Neuron (in vitro differentiated cells): ENCODE results near the gene TAF9B.
A peak's percentile ranks its signal among the peaks of the same experiment; 100 is the strongest.
"Not testable (repeated sequence)": the region's sequence is repeated elsewhere in the genome, so short reads cannot be mapped to it uniquely, and the experiment has no call there.

Source experiments
- H2AFZ ChIP-seq: one replicate; pipeline ENCODE4 v1.6.1; 2013; ENCODE audit warnings: low read depth, mild to moderate bottlenecking, inconsistent platforms, low read length, moderate library complexity
- H3K27me3 ChIP-seq: one replicate; pipeline ENCODE4 v1.6.1; 2013; ENCODE audit warnings: low read length; ENCODE audit not compliant: insufficient read depth
- H3K36me3 ChIP-seq: one replicate; pipeline ENCODE4 v1.6.1; 2013; ENCODE audit warnings: low read length; ENCODE audit not compliant: insufficient read depth
- H3K4me1 ChIP-seq: one replicate; pipeline ENCODE4 v1.6.1; 2013; ENCODE audit warnings: low read length; ENCODE audit not compliant: insufficient read depth
- H3K4me3 ChIP-seq: 2 replicates; pipeline ENCODE4 v1.5.1; 2013; ENCODE audit warnings: mild to moderate bottlenecking, low read length, moderate library complexity
- H3K9me3 ChIP-seq: one replicate; pipeline ENCODE4 v1.6.1; 2013; ENCODE audit warnings: low read length

TAF9B gene

DNA sequence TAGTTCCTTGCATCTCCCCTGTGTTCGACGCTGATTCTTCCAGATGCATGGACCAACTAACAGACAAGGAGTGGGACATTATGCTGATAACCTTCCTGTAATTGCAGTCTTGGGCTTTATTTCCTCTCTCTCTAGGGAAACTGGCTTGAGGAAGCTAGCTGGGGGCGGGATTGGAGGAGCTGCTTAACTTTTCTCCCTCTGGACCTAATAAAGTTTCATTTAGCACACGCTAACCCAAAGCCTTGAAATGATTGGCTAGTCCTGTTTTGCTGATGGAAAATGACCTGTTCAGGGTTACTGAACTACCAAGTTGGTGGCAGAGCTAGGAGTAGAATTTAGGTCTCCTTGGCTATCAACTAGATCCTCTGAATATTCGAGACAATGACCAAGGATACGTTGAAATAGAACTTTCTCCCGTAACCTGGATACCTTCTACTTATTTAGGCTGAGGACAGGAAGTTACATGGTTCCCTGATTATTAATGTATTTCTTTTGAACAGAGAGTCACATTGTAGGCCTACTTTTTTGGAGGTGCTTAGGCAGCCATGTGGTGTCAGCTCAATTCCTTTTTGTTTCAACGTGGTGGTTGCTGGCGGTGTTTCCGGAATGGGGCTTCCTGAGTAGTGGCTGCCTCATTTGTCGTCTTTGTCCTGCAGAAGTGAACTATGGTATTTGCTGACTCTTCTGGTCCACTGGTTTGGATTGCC, 33.4 kb downstream of the TAF9B start:
- H3K27me3 ChIP-seq, result no peaks in the 10 kb centered on the region
- peaks cover 11% of the 10 kb centered on the region for H3K4me1 ChIP-seq
- H2AFZ ChIP-seq, result no peak overlapping the region
- no peaks in the 10 kb centered on the region for H3K9me3 ChIP-seq
- H3K36me3 ChIP-seq, result no peaks in the 10 kb centered on the region
- H3K4me3 ChIP-seq, result peak overlapping the region; percentile 86

DNA sequence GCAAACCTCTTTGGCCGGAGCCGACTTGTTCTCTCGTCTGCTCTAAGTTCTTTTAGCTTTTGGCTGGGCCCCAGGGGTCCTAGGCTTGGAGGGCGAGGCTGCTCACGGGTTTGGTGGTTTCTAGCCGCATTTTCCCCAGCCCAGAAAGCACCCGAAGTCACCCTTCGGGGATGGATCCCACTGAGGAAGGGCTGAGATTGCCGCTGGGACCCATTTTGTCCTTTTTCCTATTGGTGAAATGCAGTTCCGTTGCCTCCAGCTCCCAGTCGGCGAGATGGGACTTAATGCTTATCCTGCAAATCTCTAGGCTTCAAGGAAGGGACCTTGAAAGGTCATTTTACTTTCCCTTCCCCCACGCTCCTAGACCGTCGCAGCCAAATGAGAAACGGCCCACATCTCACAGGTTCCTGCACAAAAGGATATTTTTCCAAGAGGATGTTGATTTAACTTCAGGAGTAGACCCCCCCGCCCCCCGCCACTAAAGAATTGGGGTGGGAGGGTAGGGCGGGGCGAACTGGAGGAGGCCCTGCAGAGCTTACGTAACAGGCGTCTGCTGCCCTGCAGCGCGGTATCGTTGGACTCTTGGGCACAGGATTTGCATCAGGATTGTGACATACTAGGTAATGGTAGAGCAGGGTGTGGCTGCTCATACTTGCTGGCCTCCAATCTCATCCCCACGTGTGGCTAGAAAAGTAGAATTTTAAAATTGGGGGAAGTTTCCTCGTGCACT, 34.8 kb downstream of the TAF9B start:
- peaks cover 11% of the 10 kb centered on the region for H3K4me1 ChIP-seq
- no peak overlapping the region for H2AFZ ChIP-seq
- H3K36me3 ChIP-seq, result no peaks in the 10 kb centered on the region
- no peaks in the 10 kb centered on the region for H3K27me3 ChIP-seq
- no peaks in the 10 kb centered on the region for H3K9me3 ChIP-seq
- peak overlapping the region; percentile 86 for H3K4me3 ChIP-seq

DNA sequence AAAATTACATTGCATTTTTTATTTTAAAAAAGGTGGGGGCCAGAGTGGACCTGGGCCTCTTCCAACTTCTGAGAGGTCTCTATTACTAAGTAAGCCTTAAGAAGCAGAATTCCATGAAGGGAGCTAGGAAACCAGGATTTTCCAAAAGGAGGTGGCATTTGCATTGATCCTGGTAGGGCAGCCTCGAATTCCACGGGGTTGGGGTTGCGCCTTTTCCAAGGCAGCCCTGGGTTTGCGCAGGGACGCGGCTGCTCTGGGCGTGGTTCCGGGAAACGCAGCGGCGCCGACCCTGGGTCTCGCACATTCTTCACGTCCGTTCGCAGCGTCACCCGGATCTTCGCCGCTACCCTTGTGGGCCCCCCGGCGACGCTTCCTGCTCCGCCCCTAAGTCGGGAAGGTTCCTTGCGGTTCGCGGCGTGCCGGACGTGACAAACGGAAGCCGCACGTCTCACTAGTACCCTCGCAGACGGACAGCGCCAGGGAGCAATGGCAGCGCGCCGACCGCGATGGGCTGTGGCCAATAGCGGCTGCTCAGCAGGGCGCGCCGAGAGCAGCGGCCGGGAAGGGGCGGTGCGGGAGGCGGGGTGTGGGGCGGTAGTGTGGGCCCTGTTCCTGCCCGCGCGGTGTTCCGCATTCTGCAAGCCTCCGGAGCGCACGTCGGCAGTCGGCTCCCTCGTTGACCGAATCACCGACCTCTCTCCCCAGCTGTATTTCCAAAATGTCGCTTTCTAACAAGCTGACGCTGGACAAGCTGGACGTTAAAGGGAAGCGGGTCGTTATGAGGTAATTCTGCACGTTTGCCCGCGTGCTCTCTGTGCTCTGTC, 35.6 kb downstream of the TAF9B start, which contains the start of gene PGK1:
PGK1 (plus strand) TSS at position 626 of the 824 bp plus-strand sequence; CDS start at position 719, 93 bp downstream.
- H3K4me1 ChIP-seq, result peaks cover 11% of the 10 kb centered on the region
- H3K36me3 ChIP-seq, result no peaks in the 10 kb centered on the region
- no peaks in the 10 kb centered on the region for H3K9me3 ChIP-seq
- H2AFZ ChIP-seq, result no peak within 1 kb of the TSS
- H3K4me3 ChIP-seq, result peak within 1 kb of the TSS; percentile 86
- no peaks in the 10 kb centered on the region for H3K27me3 ChIP-seq

DNA sequence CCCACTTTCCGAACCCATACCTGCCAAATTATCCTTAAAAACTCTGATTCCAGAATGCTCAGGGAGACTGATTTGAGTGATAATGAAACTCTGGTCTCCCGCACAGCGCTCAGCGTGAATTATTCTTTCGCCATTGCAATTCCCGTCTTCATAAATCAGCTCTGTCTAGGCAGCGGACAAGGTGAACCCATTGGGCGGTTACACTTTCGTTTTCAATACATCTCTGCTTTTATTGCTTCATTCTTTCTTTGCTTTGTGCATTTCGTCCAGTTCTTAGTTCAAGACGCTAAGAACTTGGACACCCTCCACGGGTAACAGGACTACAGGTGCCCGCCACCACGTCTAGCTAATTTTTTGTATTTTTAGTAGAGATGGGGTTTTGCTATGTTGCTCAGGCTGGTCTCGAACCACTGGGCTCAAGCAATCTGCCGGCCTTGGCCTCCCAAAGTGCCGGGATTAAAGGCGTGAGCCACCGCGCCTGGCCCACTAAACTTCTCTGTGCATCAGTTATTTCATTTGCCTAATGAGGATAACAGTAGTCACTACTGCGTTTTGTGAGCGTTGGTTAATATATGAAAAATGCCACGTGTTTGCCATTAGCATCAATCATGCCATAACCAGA, 36.3 kb downstream of the TAF9B start:
- H3K27me3 ChIP-seq, result peaks cover 2% of the 10 kb centered on the region
- no peaks in the 10 kb centered on the region for H3K9me3 ChIP-seq
- H2AFZ ChIP-seq, result no peak overlapping the region
- H3K4me3 ChIP-seq, result peak overlapping the region; percentile 56
- peaks cover 11% of the 10 kb centered on the region for H3K4me1 ChIP-seq
- no peaks in the 10 kb centered on the region for H3K36me3 ChIP-seq

DNA sequence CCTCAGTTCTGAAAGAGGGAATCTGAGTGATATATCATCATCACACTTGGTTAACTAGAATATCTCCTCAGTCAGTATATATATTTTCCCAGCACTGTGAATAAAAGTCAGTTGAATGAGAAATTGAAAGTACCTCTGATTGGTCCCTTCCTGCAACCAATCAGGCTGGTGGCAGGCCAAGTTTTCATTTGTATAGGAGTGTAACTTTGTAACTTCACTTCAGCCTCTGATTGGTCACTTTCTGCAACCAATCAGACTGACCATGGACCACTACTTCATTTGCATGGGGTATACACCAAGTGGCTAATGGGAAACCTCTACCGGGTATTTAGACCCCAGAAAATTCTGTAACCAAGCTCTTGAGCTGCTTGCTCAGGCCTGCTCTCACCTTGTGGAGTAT, 37.4 kb downstream of the TAF9B start:
- Histone ChIP-seq H2AFZ (no peak overlapping the region), H3K36me3 (no peaks in the 10 kb centered on the region), H3K4me1 (peaks cover 11% of the 10 kb centered on the region), H3K4me3 (no peak overlapping the region), H3K27me3 (peaks cover 2% of the 10 kb centered on the region), H3K9me3 (no peaks in the 10 kb centered on the region)

DNA sequence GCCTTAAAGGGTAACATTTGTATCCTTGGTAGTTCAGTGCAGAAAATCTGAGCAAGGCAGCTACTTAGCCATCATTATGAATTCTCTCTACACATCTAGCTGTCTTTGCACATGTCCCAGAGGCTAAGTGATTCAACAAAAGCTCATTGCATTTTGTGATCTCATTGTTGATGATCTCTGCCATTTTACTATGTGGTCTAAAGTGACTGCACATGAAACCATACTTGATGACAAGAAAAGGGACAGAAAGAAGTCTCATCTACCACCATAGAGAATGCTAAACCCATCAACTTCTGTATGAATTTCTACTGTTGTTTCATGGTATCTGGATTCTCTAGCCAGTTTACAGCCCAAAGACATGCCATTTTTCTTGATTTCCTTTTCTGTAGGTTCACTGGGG, 41.3 kb downstream of the TAF9B start:
- no peaks in the 10 kb centered on the region for H3K4me1 ChIP-seq
- no peaks in the 10 kb centered on the region for H3K9me3 ChIP-seq
- H3K4me3 ChIP-seq, result no peak overlapping the region
- H2AFZ ChIP-seq, result no peak overlapping the region
- no peaks in the 10 kb centered on the region for H3K36me3 ChIP-seq
- H3K27me3 ChIP-seq, result peaks cover 4% of the 10 kb centered on the region

DNA sequence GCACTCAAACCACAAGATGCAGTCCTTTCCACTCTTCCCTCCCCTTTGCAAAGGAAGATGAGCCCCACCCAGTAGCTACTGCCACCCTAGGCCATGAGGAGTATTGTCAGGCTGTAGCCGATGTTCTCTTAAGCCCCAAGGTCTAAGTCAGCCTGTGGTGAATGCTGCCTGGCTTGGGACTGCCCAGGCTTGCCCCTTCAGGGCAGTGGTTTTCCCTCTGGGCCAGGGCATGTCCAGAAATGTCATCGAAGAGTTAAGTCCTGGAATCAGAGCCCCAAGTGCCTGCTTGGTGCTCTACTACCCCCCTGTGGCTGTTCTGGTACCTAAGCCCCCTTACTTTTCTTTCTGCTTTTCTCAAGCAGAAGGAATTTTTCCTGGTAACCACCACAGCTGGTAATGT, 47.2 kb downstream of the TAF9B start:
- no peaks in the 10 kb centered on the region for H3K4me1 ChIP-seq
- no peak overlapping the region for H3K4me3 ChIP-seq
- H3K9me3 ChIP-seq, result no peaks in the 10 kb centered on the region

DNA sequence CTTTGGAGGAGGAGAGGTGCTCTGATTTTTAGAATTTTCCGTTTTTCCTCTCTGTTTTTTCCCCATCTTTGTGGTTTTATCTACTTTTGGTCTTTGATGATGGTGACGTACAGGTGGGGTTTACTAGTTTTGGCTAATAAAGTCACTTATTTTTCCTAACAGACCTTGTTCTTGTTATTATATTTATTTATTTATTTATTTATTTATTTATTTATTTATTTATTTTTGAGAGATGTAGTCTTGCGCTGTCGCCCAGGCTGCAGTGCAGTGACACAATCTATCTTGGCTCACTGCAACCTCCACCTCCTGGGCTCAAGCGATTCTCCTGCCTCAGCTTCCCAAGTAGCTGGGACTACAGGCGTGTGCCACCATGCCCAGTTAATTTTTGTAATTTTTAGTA, 58.0 kb downstream of the TAF9B start:
- not testable (repeated sequence) for H3K4me3 ChIP-seq, H3K36me3 ChIP-seq, H2AFZ ChIP-seq, H3K9me3 ChIP-seq, H3K27me3 ChIP-seq, H3K4me1 ChIP-seq

More for the DNA sequence above, 47.2 kb downstream of the TAF9B start:
- Histone ChIP-seq H3K27me3 (peaks cover 2% of the 10 kb centered on the region), H2AFZ (no peak overlapping the region), H3K36me3 (no peaks in the 10 kb centered on the region)
